Erythroblast (primary cell): ENCODE results near the gene TRA2A.

Experiments used
- GATA1 ChIP-seq: IDR thresholded peaks from 2 replicates; pipeline ENCODE4 v1.6.1; 2011; ENCODE audit warnings: low read depth, mild to moderate bottlenecking, control low read depth, low read length, moderate library complexity
- POLR2A ChIP-seq: IDR thresholded peaks from 2 replicates; pipeline ENCODE4 v1.6.1; 2011; ENCODE audit warnings: mild to moderate bottlenecking, low read length

DNA sequence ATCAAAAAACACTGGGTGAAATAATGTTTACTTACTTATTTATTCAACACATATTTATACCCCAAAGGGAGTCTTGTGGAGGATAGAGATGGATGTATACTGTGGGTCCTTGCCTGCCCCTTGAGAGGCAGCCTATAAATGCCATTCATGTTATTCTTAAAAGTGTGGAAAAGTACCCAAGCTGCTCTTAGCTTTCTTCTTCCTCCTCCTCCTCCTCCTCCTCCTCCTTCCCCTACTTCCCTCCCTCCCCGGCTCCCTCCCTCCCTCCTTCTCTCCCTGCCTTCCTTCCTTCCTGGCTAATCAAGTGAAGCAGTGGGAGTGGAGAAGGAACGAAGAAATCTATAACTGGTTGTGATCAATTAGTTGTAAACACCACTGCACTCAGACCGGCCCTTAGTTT lies 40.3 kb downstream of the TRA2A start:
- TF ChIP-seq POLR2A (no peak), GATA1 (no peak)
